Motor neuron (in vitro differentiated cells): ENCODE results near the gene PTTG1IP. TPM values are rescaled to one million over a fixed set of nuclear protein-coding genes. Genes with fewer than 3 reads are reported as not detected.

Source experiments
- ATAC-seq, 8 experiments: fragments of 200-7000 bp; cut with Tn5 transposase; replicated peaks in 6 of 8; 2 replicates each; pipeline ENCODE4 v1.8.0; 2021; ENCODE audit warnings: mild to moderate bottlenecking in 8 of 8, moderate library complexity in 8 of 8
- H3K27ac ChIP-seq, 2 donors: fragments of 250-450 bp; sonication (Bioruptor Pico); 2 replicates each; pipeline ENCODE4 v1.9.0; 2021; ENCODE audit warnings: antibody characterized with exemption in 2 of 2, mild to moderate bottlenecking in 2 of 2, moderate library complexity in 1 of 2
- H3K4me1 ChIP-seq, 2 donors: fragments of 250-450 bp; sonication (Bioruptor Pico); replicated peaks in 1 of 2; 2 replicates each; pipeline ENCODE4 v1.6.1; 2021; ENCODE audit warnings: antibody characterized with exemption in 2 of 2, mild to moderate bottlenecking in 2 of 2, moderate library complexity in 1 of 2
- H3K4me3 ChIP-seq, 5 donors: fragments of 250-450 bp; sonication (Bioruptor Pico); 2 replicates each; pipeline ENCODE4 v1.9.0; 2021; ENCODE audit warnings: antibody characterized with exemption in 5 of 5, mild to moderate bottlenecking in 5 of 5, moderate library complexity in 4 of 5
- WGBS, 10 experiments: fragments of 450-650 bp; shearing (Covaris generic); methylation state at CpG; one replicate each; pipeline ENCODE4 v1.0.0; 2022; 5-methylcytosine and 5-hydroxymethylcytosine counted together
- in situ Hi-C, 9 experiments: fragments of 400-800 bp; cut with MboI; loops; one replicate each; pipeline ENCODE4 v1.15.0; 2021; ENCODE audit warnings: low sequenced_read_pairs in 9 of 9, low pct_unique_long_range_greater_than_20kb in 2 of 9; ENCODE audit not compliant: unreplicated experiment in 9 of 9
- total RNA-seq, 8 experiments: library from RNA; unstranded; fragments of 300-600 nt; gene quantifications; 2 replicates each; pipeline versions ENCODE4 v1.2.3 to v1.2.4, GENCODE V29; 2022

Gene PTTG1IP
- total RNA-seq, 8 experiments from 2014 or later, result 62.1 to 226 (median 85.5) TPM

DNA sequence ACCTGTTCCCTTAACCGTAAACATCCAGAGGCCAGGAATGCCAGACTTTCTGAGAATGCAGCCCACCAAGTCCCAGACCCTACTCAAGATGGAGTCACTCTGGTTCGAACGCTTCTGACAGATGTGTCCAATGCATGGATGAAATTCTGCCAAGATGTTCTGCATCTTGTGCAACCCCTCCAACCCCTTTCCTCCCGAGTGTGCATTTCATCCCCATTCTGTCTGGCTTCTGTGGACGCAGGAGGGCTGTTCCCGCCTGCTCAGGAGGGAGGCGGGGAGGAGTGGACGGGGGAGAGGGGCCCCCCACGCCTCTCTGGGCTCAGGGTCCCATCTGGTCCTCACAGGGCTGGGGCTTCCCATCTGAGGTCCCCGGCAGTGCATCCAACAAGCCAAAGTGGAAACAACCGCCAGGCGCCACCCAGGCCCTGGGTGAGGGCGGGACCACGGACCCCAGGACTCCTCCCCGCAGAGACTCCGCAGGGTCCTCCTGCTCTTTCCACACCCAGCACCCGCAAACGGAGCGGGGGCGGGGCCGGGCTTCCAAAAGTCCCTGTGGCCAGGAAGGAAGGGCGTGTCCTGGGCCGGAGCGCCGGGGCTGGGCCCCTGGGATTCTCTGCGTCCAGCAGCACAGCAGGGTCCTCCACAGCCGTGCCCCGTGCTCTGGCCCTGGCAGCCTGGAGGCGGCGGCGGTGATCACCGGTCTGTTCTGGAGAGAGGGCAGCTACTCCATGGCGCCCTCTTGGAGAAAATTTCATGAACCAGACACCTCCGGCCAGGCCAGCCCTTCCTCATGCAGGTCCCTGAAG is 27.9 kb downstream of the PTTG1IP start:
- WGBS, 10 experiments, result 4 to 100% (median 36%) methylated on average over 1 to 8 of the region's 34 CpGs; no CpG with 5 or more reads in 2 of the 10 experiments
- in situ Hi-C loops, result loop anchor here in 1 of 9 experiments (25.0 kb wide), 1 partner anchor 108 kb away; no protein-coding TSS in a partner anchor
- H3K4me3 ChIP-seq, result peak overlapping the region in 1 of 5 donors; percentile 7
- peaks cover 5 to 8% of the 10 kb centered on the region in 2 donors for H3K4me1 ChIP-seq
- ATAC-seq, result peak; percentile 62 to 95 (median 90)
- H3K27ac ChIP-seq, result no peak overlapping the region

DNA sequence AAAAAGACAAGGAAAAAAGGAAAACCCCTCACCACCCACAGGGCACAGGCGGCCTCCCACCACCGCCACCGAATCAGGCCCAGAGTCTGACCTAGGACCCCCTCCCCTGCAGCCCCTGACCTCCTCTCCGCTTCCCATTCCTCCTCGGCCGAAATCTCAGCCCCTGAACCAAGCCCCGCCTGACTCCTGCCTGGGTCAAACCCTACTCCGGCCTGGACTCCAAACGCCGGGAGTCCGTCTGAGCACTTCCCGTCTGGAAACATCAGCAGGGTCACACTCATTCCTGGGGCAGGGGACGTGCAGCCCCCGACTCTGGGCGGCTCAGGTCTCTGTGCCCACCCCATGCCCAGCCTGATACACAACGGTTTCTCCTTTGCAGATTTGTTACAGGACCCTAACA is 29.2 kb downstream of the PTTG1IP start:
- in situ Hi-C loops, result loop anchor here in 1 of 9 experiments (25.0 kb wide), 1 partner anchor 107 kb away; no protein-coding TSS in a partner anchor
- Histone ChIP-seq H3K4me1 (peaks cover 5 to 8% of the 10 kb centered on the region in 2 donors), H3K27ac (no peak overlapping the region), H3K4me3 (no peak overlapping the region)
- WGBS, 10 experiments, result 33 to 80% (median 45%) methylated on average over 1 to 4 of the region's 16 CpGs; no CpG with 5 or more reads in 6 of the 10 experiments
- ATAC-seq, result no peak

DNA sequence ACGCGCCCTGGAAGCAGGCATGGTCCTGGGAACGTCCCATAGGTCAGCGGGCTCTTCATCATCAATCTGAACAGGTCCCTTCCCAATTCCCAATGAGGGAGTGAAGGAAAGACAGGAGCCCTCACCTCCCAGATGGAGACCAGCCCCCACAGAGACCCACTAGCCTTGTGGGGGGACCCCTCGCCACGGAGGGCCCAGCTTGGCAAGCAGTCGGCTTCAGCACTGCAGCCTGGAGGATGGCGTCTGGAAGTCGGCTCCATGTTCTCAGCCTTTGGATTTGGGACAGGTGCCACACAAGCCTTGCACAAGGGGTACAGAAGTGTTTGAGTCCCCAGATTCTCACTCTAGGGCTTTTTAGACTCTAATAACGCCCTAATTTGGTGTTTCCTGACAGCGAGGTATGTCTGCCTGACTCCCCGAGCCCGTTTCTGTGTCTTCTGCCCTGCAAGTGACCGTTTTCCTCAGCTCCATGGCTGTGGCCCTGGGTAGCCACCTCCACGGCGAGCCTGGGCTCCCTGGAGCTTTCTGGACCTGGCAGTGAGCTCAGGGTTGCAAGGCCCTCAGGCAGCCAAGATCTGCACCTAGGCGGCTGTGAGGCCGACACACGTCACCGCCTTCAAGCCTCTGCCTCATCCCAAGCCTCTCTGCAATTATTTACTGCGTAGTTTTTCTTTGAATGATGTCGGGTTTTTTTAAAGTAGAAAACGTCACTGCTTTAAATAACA is 30.6 kb downstream of the PTTG1IP start:
- ATAC-seq, result no peak
- H3K4me3 ChIP-seq, result no peak overlapping the region
- peaks cover 5 to 8% of the 10 kb centered on the region in 2 donors for H3K4me1 ChIP-seq
- in situ Hi-C loops, result loop anchor here in 1 of 9 experiments (25.0 kb wide), 1 partner anchor 106 kb away; no protein-coding TSS in a partner anchor
- H3K27ac ChIP-seq, result no peak overlapping the region
- WGBS, 10 experiments, result 70 to 90% (median 80%) methylated on average over 2 to 7 of the region's 23 CpGs; no CpG with 5 or more reads in 6 of the 10 experiments

DNA sequence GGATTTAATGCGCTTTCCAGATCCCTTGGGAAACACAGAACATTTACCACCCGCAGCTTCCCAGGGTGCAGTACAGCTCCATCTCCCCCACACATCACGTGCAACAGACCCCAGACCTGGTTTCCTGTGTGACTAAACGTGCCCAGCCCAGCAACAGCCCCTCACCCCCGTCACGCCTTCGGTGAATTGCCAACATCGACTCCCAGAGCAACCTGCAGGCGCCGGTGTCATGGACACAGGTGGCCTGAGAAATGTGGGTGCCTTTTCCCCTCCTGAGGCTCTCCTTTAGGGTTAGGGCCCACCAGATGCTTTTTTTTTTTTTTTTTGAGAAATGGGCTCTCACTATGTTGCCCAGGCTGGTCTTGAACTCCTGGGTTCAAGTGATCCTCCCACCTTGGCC is 31.4 kb downstream of the PTTG1IP start:
- no peak for ATAC-seq
- Histone ChIP-seq H3K4me3 (no peak overlapping the region), H3K4me1 (peaks cover 5 to 8% of the 10 kb centered on the region in 2 donors), H3K27ac (no peak overlapping the region)
- in situ Hi-C loops, result loop anchor here in 1 of 9 experiments (25.0 kb wide), 1 partner anchor 105 kb away; no protein-coding TSS in a partner anchor
- 52 to 100% (median 80%) methylated on average over 2 to 9 of the region's 10 CpGs; no CpG with 5 or more reads in 4 of the 10 experiments for WGBS, 10 experiments

DNA sequence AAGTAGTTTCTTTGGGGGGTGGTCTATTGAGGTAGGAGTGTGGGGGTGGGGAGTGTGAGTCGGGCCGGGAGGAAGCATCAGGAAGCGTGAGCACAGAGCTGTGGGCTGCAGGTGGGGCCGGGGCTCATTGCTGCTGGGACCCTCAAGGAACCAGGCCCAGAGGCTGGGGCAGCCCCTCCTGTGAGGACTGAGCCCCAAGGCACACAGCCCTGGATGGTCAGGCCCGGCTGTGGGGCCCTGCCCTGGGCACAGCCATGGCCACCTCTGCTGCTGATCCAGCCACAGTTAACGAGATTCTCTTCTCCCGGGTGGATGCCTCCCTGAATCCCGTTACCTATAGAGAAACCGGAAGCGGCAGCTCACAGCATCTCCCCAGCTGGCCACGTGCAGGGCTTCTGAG is 32.7 kb downstream of the PTTG1IP start:
- in situ Hi-C loops, result loop anchor here in 1 of 9 experiments (25.0 kb wide), 1 partner anchor 103 kb away; no protein-coding TSS in a partner anchor
- no peak for ATAC-seq
- Histone ChIP-seq H3K4me3 (no peak overlapping the region), H3K4me1 (peaks cover 5 to 7% of the 10 kb centered on the region in 2 donors), H3K27ac (no peak overlapping the region)
- WGBS, 10 experiments, result 40 to 100% (median 70%) methylated on average over 1 to 4 of the region's 11 CpGs; no CpG with 5 or more reads in 7 of the 10 experiments

DNA sequence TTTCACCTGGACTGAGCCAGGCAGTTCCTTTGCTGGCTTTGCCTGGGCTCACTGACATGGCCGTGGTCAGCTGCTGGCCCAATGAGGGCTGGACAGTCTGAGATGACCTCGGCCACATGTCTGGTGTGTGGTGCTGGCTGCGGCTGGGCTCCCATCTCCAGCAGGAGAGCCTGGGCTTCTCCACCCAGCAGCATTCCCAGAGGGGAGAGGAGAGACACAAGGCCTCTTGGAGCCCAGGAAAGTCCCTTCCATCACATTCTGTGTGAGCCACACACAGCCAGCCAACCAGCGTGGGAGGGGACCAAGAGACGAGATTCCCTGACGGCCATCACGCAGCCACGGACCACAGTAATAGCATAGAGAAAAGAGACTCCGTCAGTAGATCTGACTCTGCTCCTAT is 34.5 kb downstream of the PTTG1IP start:
- Histone ChIP-seq H3K27ac (no peak overlapping the region), H3K4me1 (peaks cover 4 to 5% of the 10 kb centered on the region in 2 donors), H3K4me3 (no peak overlapping the region)
- ATAC-seq, result peak in 1 of 8 experiments; percentile 11
- 53 to 100% (median 91%) methylated on average over 2 to 7 of the region's 9 CpGs; no CpG with 5 or more reads in 5 of the 10 experiments for WGBS, 10 experiments
- in situ Hi-C loops, result loop anchor here in 1 of 9 experiments (25.0 kb wide), 1 partner anchor 102 kb away; no protein-coding TSS in a partner anchor

DNA sequence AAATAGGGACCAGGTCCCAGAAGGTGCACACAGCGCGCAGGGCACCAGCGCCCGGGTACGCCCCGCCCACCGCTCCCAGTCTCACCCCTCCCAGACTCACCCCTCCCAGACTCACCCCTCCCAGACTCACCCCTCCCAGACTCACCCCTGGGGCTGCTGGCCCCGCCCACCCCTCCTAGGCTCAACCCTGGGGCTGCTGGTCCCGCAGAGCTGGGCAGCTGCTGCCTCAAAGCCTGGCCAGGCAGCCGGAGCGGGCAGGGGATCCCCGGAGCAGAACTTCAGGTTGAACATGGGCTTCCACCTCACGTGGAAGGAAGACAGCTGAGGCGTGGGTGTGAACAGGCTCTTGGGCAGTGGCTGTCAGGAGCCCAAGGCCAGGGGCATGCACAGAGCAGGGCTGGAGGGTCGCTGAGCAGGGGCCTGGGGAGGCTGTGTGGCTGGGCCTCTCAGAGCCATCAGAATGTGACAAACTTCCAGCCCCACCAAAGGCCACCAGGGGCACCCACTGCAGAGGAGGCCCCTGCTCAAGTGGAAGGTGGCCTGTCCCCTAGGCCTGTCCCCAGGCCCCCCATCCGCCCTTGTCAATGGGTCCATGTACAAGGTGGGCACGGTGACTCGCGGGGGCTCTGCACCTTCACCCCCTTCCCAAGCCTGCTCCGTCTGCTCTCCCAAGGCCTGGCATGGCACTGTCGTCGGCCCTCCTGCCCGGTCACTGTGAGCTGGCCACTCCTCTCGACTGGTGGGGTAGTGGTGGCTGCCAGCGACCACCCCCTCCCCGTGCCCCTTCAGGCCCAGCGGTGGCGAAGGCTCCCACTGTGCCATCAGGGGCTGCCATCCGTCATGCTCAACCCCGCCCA is 35.2 kb downstream of the PTTG1IP start:
- WGBS, 10 experiments, result 88% methylated on average over 6 of the region's 30 CpGs; no CpG with 5 or more reads in 9 of the 10 experiments
- in situ Hi-C loops, result loop anchor here in 1 of 9 experiments (25.0 kb wide), 1 partner anchor 101 kb away; no protein-coding TSS in a partner anchor
- peaks cover 4 to 5% of the 10 kb centered on the region in 2 donors for H3K4me1 ChIP-seq
- no peak overlapping the region for H3K4me3 ChIP-seq
- H3K27ac ChIP-seq, result no peak overlapping the region
- peak in 4 of 8 experiments; percentile 12 to 55 (median 36) for ATAC-seq

DNA sequence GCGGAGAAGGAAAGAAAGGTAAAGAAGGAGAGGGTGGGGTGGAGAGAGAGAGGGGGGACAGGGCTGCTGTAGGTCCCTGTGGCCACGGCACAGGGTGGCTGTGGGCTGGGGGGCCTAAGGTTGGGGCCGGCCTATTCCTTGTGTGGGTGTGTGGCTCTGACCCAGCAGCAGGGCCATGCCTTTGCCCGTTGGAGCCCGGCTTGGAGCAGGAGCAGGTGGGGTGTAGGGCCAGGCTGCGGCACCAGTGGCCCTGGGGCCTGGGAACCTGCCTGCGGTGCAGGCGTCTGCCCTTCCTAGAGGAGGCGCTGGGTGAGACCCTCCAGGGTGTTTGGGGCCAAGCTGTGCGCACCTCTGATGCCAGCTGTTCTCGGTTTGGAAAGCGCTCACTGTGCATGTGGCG is 36.0 kb downstream of the PTTG1IP start:
- in situ Hi-C loops, result loop anchor here in 1 of 9 experiments (25.0 kb wide), 1 partner anchor 100 kb away; no protein-coding TSS in a partner anchor
- peak in 4 of 8 experiments; percentile 5 to 7 (median 6) for ATAC-seq
- no peak overlapping the region for H3K4me3 ChIP-seq
- WGBS, 10 experiments, result 90% methylated on average over 4 of the region's 13 CpGs; no CpG with 5 or more reads in 9 of the 10 experiments
- no peak overlapping the region for H3K27ac ChIP-seq
- H3K4me1 ChIP-seq, result peaks cover 4 to 5% of the 10 kb centered on the region in 2 donors

DNA sequence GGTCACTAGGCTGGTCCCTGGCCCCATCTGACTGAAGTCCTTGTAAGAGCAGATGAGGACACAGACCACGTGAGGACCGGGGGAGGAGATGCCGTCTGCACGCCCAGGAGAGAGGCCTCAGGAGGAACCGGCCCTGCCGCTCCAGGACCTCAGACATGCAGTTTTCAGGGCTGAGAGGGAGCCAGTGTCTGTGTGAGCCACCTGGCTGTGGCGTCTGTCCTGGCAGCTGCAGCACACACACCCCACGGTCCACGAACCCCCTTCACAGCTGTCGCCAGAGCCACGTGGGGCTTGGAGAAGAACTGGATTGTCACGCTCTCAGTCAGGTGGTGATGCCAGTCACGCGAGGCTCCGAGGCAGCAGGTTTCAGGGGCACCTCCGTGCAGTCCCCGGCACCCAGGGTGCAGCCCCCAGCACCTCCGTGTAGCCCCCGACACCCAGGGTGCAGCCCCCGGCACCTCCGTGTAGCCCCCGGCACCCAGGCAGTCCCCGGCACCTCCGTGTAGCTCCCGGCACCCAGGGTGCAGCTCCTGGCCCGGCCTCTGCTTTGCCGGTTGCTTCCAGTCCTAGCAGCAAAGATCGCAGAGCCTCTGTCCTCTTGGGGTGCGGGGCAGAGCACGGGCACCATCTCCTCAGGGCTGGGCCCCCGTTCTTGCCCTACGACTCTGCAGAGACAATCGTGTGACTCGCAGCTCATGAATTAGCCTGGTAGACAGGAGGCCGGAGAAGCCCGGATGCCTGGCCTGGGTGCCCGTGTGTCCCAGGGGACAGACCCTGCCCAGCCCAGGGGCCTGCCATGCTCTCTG is 36.6 kb downstream of the PTTG1IP start:
- Histone ChIP-seq H3K4me1 (peaks cover 4 to 5% of the 10 kb centered on the region in 2 donors), H3K4me3 (no peak overlapping the region), H3K27ac (peak overlapping the region in 1 of 2 donors; percentile 39)
- ATAC-seq, result peak; percentile 52 to 91 (median 84)
- in situ Hi-C loops, result loop anchor here in 1 of 9 experiments (25.0 kb wide), 1 partner anchor 100 kb away; no protein-coding TSS in a partner anchor
- 20 to 92% (median 28%) methylated on average over 1 to 12 of the region's 37 CpGs; no CpG with 5 or more reads in 5 of the 10 experiments for WGBS, 10 experiments

DNA sequence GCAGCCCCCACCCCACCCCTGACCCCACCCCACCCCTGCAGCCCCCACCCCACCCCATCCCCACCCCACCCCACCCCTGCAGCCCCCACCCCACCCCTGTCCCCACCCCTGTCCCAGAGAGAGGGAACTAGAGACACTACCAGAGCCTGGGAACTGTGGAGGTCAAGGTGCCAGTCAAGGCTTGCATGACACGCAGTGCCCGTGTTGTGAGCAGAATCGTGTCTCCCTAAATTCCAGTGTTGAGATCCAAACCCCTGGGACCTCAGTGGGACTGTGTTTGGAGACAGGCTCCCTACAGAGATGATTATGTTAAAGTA is 37.2 kb downstream of the PTTG1IP start:
- no peak for ATAC-seq

DNA sequence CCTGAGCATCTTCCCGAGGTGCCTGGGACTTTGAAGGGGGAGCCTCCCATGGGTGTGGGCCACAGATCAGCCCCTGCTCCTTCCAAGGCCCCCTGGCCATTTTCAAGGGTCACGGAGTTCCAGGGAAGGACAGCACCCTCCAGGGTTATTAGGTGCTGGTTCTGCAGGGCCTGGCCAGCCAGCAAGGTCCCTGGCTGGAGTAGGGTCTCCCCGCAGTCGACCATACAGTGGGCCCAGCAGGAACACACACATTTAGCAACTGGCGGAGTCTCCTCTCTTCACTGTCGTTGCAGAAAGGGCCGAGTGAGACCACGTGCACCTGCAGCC is 37.9 kb downstream of the PTTG1IP start:
- in situ Hi-C loops, result loop anchor here in 1 of 9 experiments (25.0 kb wide), 1 partner anchor 98 kb away; no protein-coding TSS in a partner anchor
- no peak for ATAC-seq
- 80 to 100% (median 100%) methylated on average over 1 of the region's 8 CpGs; no CpG with 5 or more reads in 7 of the 10 experiments for WGBS, 10 experiments

More for the DNA sequence above, 37.2 kb downstream of the PTTG1IP start:
- 60% methylated on average over 1 of the region's 3 CpGs; no CpG with 5 or more reads in 9 of the 10 experiments for WGBS, 10 experiments
- Histone ChIP-seq H3K27ac (peak overlapping the region in 1 of 2 donors; percentile 39), H3K4me1 (peaks cover 4 to 5% of the 10 kb centered on the region in 2 donors), H3K4me3 (no peak overlapping the region)
- in situ Hi-C loops, result loop anchor here in 1 of 9 experiments (25.0 kb wide), 1 partner anchor 99 kb away; no protein-coding TSS in a partner anchor

More for the DNA sequence above, 37.9 kb downstream of the PTTG1IP start:
- Histone ChIP-seq H3K27ac (no peak overlapping the region), H3K4me3 (no peak overlapping the region), H3K4me1 (peaks cover 4 to 5% of the 10 kb centered on the region in 2 donors)
